NCI-H524 treated with DMSO at 0.1 percent for 48 hours (cell line): ENCODE data around the gene FBXW8.
"Not testable (repeated sequence)": the region's sequence is repeated elsewhere in the genome, so short reads cannot be mapped to it uniquely, and the experiment has no call there.

Experiments
- DNase-seq: peaks from one replicate; lab custom pipeline; 2025; lab: John Stamatoyannopoulos, UW

The FBXW8 gene

DNA sequence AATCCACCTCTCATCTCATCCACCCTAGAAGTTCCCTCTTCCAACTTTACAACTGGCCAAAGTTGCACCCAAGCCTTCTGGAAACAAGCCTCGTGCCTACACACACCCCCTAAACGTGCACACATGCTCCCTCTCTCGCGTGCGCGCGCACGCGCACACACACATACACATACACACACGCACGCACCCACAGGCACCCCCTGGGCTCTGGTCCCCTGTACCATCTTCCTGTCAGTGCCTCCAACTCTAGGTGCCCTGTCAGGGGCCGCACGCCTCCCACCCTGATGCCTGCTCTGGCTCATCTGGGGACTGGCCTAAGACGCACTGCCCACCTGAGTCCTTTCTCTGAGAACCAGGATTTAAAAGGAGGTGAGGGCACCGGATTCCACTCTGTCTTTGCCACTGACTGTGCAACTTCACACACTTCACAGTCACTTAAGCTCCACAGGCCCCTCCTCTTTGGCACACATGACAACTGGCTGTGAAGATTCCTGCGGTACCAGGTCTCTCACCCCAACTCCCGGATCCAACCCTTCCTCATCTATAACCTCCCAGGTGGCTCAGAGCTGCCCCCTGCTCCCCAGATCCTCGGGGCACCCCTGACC is 142.9 kb downstream of the FBXW8 start:
- no peak for DNase-seq

- no peak for DNase-seq
These were observed 143.5 kb downstream of the FBXW8 start for GRCh38 chr12:117054279-117054678.

DNA sequence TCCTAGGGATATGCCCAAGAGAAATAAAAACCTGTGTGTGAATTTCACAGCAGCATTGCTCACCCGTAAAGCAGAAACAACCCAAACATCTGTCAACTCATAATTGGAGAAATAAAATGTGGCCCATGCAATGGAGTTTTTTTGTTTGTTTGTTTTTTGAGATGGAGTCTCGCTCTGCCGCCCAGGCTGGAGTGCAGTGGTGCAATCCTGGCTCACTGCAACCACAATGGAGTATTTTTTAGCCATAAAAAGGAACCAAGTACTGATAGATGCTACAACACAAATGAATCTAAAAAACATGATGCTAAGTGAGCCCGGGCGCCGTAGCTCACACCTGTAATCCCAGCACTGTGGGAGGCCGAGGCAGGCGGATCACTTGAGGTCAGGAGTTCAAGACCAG is 146.9 kb downstream of the FBXW8 start:
- not testable (repeated sequence) for DNase-seq

DNA sequence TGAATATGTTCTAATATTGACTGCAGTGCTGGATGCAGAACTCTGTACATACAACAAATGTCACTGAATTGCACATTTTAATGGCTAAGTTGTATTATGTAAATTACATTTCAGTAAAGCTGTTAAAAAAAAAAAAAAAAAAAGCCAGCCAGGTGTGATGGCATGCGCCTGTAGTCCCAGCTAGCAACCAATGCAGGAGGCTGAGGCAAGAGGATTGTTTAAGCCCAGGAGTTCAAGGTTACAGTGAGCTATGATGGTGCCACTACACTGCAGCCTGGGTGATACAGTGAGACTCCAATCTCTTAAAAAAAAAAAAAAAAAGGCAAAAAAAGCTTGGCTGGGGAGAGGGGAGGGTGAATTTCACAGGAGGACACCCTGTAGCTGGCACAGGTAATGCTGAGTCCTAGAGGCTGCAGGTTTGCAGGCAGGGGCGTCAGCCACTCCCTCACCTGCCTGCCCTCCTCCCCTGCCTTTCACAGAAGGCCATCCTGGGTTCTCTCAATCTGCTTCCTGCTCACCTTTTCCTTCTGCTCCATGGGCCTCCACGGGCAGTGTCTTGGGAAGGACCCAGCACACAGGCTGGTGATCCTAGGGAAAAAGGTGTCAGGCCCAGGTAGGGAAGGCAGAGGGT is 147.8 kb downstream of the FBXW8 start:
- DNase-seq: no peak

DNA sequence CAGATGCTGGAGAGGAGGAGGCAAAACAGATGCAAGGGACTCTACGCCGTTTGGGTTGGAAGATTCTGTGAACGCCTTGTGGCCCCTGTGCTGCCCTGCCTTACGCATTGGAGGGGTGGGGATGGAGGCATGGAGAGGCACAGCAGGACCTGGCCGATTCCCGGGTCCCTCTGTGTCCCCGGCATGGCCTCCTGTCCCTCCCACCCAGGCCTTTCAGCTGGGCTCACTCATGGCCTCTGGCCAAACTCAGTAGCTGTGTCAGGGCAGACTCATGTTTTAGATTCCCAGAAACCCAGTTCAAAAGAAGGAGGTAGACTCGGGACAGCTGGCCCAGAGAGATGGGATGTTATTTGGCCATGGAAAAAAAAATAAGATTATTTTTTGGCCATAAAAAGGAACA is 148.4 kb downstream of the FBXW8 start:
- DNase-seq: no peak

- DNase-seq: no peak
These were observed 149.6 kb downstream of the FBXW8 start for GRCh38 chr12:117060246-117060928.

DNA sequence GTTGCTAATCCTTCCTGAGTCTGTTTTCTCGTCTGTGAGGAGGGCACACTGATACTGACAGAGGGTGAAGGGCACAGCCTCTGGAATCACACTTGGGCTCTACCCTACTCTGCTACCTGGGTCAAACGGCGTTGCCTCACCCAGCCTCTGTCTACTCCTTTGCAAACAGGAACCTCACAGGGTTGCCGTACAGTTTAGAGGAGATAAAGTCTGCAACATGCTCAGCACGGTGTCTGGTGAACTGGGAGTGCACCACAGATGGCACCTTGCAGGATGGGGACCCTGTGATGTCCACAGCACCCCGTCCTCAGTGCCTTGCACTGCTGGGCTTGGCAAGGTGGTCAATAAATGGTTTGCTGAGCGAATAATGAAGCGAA is 150.2 kb downstream of the FBXW8 start:
- DNase-seq: no peak

- no peak for DNase-seq
These were observed 150.9 kb downstream of the FBXW8 start for GRCh38 chr12:117061555-117062079.

DNA sequence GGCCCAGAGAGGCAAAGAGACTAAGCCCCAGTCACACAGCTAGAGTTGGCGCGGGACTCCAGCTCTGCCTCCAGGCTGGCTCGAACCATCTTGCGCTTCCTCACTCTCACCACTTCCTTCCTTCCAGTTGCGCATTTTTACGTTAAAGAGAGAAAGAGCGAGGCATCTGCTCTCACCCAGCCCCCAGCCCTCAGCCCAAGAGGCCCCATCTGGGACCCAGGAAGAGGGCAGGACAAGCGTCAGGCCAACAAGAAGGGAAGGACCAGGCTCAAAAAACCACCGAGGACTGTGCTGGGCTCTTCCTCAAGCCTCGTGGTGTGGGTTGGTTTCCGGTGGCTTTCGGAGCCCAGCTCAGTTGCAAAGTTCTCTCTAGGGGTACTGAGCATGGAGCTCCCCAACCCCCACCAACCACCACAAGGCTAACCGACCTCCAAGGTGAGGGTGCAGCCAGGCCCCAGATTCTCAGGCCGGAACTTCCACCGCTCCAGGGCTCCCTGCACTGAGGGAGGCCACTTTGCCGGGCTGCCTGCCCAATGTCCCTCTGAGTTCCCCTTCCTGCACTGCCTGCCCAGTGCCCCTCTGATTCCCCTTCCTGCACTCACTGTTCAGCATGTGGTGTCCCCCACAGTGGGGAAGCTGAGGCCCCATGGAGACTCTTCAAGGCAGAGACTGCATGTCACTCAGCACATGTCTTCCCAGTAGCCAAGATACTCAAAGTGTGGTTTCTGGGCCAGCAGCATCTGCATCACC is 152.6 kb downstream of the FBXW8 start:
- DNase-seq: no peak

DNA sequence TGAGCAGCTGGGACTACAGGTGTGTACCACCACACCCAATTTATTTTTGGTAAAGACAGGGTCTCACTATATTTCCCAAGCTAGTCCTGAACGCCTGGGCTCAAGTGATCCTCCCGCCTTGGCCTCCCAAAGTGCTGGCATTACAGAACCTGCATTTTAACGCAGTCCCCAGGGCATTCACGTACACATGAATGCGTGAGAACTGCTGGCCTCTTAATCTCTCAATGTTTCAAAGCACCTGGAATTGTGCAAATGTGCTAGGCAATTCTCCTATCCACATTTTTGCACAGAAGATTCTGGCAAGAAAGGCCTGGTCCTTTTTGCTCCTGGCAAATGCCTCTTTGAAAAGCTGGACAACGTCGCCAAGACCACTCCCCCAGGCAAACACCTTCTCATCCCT is 153.3 kb downstream of the FBXW8 start:
- no peak for DNase-seq

DNA sequence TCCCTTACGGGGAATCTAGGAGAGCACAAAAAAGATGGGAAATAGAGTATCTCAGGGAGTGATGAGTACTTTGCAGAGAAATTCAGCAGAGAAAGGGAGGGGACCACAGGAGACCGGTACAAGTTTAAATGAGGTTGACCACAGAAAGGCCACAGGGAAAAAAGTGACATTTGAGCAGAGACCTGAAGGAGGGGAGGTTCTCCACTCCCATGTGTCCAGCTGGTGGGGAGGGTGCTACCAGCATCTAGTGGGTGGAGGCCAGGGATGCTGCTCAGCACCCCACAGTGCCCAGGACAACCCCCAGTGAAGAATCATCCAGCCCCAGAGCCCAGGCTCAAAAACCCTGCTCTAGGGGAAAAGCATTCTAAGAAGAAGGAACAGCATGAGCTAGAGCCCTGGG is 153.8 kb downstream of the FBXW8 start:
- no peak for DNase-seq

DNA sequence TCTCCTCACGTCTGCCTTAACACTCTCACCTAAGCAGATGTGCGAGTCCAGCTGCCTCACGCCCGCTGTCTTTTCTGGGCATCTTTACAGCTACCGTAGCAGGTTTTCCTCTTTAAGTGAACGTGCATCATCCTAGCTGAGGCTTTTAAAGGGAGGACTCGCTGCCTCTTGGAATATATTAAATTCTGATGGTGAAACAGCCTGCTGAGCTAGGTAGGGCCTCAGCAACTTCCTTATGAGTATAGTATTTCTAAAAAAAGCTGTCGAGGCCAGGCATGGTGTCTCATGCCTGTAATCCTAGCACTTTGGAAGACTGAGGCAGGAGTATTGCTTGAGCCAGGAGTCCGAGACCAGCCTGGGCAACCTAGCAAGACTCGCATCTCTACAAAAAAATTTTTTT is 156.3 kb downstream of the FBXW8 start:
- DNase-seq: no peak

- DNase-seq: no peak
These were observed 156.9 kb downstream of the FBXW8 start for GRCh38 chr12:117067638-117068037.

DNA sequence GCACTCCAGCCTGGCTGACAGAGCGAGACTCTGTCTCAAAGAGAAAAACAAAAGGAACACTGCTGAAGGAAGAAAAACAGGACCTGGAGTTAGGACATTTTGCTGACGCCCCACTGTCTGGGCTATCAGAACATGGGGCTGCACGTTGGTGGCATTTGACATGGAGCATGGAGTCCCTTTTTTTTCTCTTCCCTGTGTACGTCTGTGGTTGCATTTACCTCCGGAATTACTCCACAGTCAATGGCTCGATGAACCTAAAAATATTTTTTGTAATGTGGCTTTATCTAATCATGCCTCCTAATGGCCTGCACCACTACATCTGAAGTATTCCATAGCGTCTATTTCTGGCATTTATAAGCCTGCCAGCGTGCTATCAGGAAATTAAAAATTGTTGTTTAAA is 157.7 kb downstream of the FBXW8 start:
- DNase-seq: no peak

DNA sequence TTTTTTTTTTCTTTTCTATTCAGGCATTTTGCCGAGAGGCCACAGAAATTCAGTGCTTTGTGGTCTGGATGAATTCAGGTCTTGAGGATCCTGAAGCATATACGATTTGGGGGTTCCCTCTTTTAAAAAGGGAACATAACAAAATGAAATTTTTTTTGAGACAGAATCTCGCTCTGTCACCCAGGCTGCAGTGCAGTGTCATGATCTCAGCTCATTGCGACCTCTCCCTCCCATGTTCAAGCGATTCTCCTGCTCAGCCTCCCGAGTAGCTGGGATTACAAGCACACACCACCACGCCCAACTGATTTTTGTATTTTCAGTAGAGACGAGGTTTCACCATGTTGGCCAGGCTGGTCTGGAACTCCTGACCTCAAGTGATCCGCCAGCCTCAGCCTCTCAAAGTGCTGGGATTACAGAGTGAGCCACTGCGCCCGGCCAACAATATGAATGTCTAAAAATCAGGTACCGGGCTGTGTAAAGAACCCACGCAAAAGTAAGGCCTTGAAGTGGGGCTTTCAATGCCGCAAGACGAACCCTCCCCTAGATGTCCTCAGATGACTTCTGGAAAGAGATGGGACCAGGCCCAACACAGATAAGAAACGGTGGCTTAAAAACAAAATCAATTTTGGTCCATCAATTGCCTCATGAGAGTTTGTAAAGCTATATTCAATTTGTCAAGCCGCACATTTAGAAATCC is 158.5 kb downstream of the FBXW8 start:
- DNase-seq: no peak

DNA sequence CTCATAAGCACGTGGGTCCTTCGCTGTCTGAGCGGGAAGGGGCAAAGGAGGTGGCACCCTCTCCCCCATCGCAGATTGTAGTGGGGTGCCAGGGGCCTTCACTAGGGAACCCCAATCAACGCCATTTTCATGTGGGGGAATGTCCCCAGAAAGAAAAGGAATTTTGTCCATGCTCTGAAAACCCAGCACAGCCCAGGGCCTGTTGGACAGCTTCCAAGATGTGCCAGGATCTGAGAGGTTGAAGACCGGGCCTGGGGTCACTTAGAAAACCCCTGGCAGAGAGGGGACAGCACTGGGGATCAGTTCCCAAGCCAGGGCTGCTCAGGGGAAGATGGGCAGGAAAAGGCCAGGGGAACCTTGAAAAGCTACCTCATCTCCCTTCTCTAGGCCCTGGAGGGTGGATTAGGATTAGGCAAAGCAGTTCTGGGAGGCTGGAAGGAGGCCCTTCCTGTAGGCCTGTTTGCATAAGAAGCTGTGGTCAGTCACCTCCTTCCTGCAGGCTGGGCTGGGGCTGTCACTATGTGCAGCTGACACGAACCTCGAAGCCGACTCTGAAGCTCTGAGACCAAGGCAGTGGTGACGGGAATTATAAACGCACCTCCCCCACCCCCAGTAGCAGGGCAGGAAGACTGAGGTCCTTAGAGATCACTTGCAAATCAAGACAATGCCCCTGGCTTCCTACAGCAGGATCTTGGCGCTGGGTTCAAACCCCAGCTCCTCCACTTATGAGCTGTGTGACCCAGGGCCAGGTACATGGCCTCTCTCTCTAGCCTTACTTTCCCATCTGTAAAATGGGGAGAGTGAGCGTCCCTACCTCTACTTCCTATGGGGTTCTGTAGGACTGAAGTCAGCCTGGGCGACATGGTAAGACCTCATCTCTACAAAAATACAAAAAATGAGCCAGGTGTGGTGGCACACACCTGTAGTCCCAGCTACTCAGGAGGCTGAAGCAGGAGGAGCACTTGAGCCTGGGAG is 159.5 kb downstream of the FBXW8 start:
- DNase-seq: no peak

GRCh38 chr12:117071009-117071408 is 160.3 kb downstream of the FBXW8 start:
- no peak for DNase-seq

DNA sequence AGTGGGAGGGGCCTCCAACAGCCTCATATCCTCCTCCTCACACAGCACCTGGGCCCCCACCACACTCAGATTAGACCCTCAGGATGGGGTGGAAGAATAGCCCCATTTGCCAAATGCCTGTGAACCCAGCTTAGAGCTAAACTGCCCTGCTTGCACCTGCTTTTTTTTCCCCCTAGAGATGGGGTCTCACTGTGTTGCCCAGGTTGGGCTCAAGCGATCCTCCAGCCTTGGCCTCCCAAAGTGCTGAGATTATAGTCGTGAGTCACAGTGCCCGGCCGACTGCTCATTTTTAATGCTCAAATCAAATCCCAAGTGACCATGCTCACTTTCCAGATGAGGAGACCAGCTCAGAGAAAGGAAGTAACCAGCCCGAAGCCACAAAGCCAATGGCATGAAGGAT is 161.4 kb downstream of the FBXW8 start:
- DNase-seq: no peak

DNA sequence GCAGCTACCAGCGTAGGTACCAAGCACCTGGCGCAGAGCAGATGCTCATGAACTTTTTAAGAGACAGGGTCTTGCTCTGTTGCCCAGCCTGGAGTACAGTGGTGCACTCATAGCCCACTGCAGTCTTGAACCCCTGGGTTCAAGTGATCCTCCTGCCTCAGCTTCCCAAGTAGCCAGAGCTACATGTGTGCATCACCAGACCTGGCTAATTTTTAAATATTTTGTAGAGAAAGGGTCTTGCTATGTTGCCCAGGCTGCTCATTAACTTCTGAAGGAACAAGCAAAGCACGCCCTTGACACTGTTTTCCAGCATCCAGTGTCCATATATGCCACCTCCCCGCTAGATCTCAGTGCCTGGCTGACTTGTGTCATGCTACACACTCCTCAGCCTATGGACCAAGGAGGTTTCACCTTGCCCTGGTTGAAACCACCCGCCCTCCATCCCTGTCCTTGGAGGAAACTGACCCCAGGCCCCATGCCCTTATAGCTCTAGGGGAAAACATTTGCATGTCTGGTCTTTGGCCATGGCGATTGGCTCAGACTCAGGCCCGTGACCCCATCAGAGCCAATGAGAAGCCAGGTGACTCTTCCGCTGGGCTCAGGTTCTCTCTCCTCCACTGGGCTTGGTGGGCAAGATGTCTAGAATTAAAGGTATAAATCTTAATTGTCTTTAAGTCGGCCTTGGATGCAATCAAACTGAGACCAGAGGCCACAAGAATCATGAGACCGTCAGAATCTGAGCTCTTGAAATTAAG is 162.2 kb downstream of the FBXW8 start:
- DNase-seq: no peak

GRCh38 chr12:117073611-117074010 is 162.9 kb downstream of the FBXW8 start:
- DNase-seq: no peak
